ENCODE results near the gene PCDHB4. TPM values are rescaled to one million over a fixed set of nuclear protein-coding genes. Genes with fewer than 3 reads are reported as not detected.

PCDHB4 gene
- total RNA-seq: under 0.01 TPM in 1 of 2 replicates, not detected in the other

GRCh38 chr5:141121563-141121962, at the start of gene PCDHB4:
TSS of gene PCDHB4 (plus strand) at chr5:141121818. CDS start at chr5:141121999, 181 bp downstream.

GRCh38 chr5:141094481-141095262, 26.9 kb upstream of the PCDHB4 start, which contains the start of gene PCDHB2:
TSS of gene PCDHB2 (plus strand) at chr5:141094615. CDS start at chr5:141094791, 176 bp downstream.

GRCh38 chr5:141100243-141100805, 21.3 kb upstream of the PCDHB4 start, which contains the start of gene PCDHB3:
TSS of gene PCDHB3 (plus strand) at chr5:141100473. CDS start at chr5:141100650, 177 bp downstream.

GRCh38 chr5:141135030-141135717, 13.6 kb downstream of the PCDHB4 start, which contains the start of gene PCDHB5:
TSS of gene PCDHB5 (plus strand) at chr5:141135206. CDS start at chr5:141135435, 229 bp downstream.

GRCh38 chr5:141149812-141150211, 28.2 kb downstream of the PCDHB4 start, which contains the start of gene PCDHB6:
TSS of gene PCDHB6 (plus strand) at chr5:141150057. CDS start at chr5:141150258, 201 bp downstream.

GRCh38 chr5:141172381-141173204, 51.0 kb downstream of the PCDHB4 start, which contains the start of gene PCDHB7:
TSS of gene PCDHB7 (plus strand) at chr5:141172644. CDS start at chr5:141172836, 192 bp downstream.

Other genes starting within 250 kb of the PCDHB4 start
- 0.21 and 0.48 TPM in 2 replicates for gene PCDHA12, start 246.5 kb upstream of the PCDHB4 start, total RNA-seq
- gene PCDHA13, start 239.7 kb upstream of the PCDHB4 start, total RNA-seq: 0.24 TPM in 1 of 2 replicates, not detected in the other
- gene PCDHAC1, start 195.5 kb upstream of the PCDHB4 start, total RNA-seq: 0.48 and 0.85 TPM in 2 replicates
- 1.9 and 16.0 TPM in 2 replicates for gene PCDHAC2, start 155.3 kb upstream of the PCDHB4 start, total RNA-seq
- gene PCDHB1, start 70.4 kb upstream of the PCDHB4 start, total RNA-seq: not detected in 2 replicates
- 0.43 and 1.4 TPM in 2 replicates for gene PCDHB2, start 27.2 kb upstream of the PCDHB4 start, total RNA-seq
- 0.21 and 0.48 TPM in 2 replicates for gene PCDHB3, start 21.3 kb upstream of the PCDHB4 start, total RNA-seq
- 0.24 and 0.64 TPM in 2 replicates for gene PCDHB5, start 13.4 kb downstream of the PCDHB4 start, total RNA-seq
- not detected in 2 replicates for gene PCDHB6, start 28.2 kb downstream of the PCDHB4 start, total RNA-seq
- under 0.01 TPM in 1 of 2 replicates, not detected in the other for gene PCDHB7, start 50.8 kb downstream of the PCDHB4 start, total RNA-seq
- under 0.01 TPM in 2 replicates for gene PCDHB8, start 56.0 kb downstream of the PCDHB4 start, total RNA-seq
- under 0.01 TPM in 1 of 2 replicates, not detected in the other for gene PCDHB16, start 60.6 kb downstream of the PCDHB4 start, total RNA-seq
- gene PCDHB9, start 65.3 kb downstream of the PCDHB4 start, total RNA-seq: under 0.01 TPM in 1 of 2 replicates, not detected in the other
- under 0.01 and 0.21 TPM in 2 replicates for gene PCDHB10, start 70.5 kb downstream of the PCDHB4 start, total RNA-seq
- 0.24 and 0.43 TPM in 2 replicates for gene PCDHB11, start 77.8 kb downstream of the PCDHB4 start, total RNA-seq
- under 0.01 TPM in 1 of 2 replicates, not detected in the other for gene PCDHB12, start 86.9 kb downstream of the PCDHB4 start, total RNA-seq
- 0.24 TPM in 1 of 2 replicates, not detected in the other for gene PCDHB13, start 92.1 kb downstream of the PCDHB4 start, total RNA-seq
- gene PCDHB14, start 101.5 kb downstream of the PCDHB4 start, total RNA-seq: 0.24 and 0.43 TPM in 2 replicates
- 0.21 and 0.24 TPM in 2 replicates for gene PCDHB15, start 123.6 kb downstream of the PCDHB4 start, total RNA-seq
- not detected in 2 replicates for gene SLC25A2, start 182.2 kb downstream of the PCDHB4 start, total RNA-seq
- 30.1 and 32.8 TPM in 2 replicates for gene TAF7, start 199.0 kb downstream of the PCDHB4 start, total RNA-seq
- gene PCDHGA1, start 208.7 kb downstream of the PCDHB4 start, total RNA-seq: under 0.01 TPM in 1 of 2 replicates, not detected in the other
- gene PCDHGA2, start 216.9 kb downstream of the PCDHB4 start, total RNA-seq: 0.21 and 0.48 TPM in 2 replicates
- under 0.01 and 0.21 TPM in 2 replicates for gene PCDHGA3, start 222.0 kb downstream of the PCDHB4 start, total RNA-seq
- gene PCDHGB1, start 228.3 kb downstream of the PCDHB4 start, total RNA-seq: 0.21 and 0.24 TPM in 2 replicates
- 0.24 TPM in 1 of 2 replicates, not detected in the other for gene PCDHGA4, start 233.2 kb downstream of the PCDHB4 start, total RNA-seq
- gene PCDHGB2, start 238.2 kb downstream of the PCDHB4 start, total RNA-seq: under 0.01 TPM in 1 of 2 replicates, not detected in the other
- 0.24 TPM in 1 of 2 replicates, not detected in the other for gene PCDHGA5, start 242.3 kb downstream of the PCDHB4 start, total RNA-seq
- gene PCDHGB3, start 248.4 kb downstream of the PCDHB4 start, total RNA-seq: 0.24 and 0.43 TPM in 2 replicates